RWPE1 (cell line): ENCODE measurements around the gene ERC2.

Source experiments
- CTCF ChIA-PET: fragments of 350-600 bp; sonication (Branson Sonifier 250); formaldehyde crosslinking; extraction: SDS; loops from one replicate; lab custom pipeline; 2021; lab: Yijun Ruan, JAX
- POLR2A ChIA-PET: fragments of 400-600 bp; formaldehyde crosslinking; extraction: SDS; loops from one replicate; lab custom pipeline; 2020; ENCODE audit warnings: antibody characterized with exemption; ENCODE audit not compliant: low non-redundant PET; lab: Yijun Ruan, JAX
- DNase-seq: peaks from one replicate; pipeline ENCODE4 v3.0.0; 2012; ENCODE audit warnings: low spot score
- H3K27ac ChIP-seq: fragments of 450-650 bp; 2 replicates; pipeline ENCODE4 v1.5.1; 2017
- CTCF ChIP-seq: fragments of 450-650 bp; conservative IDR thresholded peaks from 2 replicates; pipeline ENCODE4 v1.5.1; 2017; ENCODE audit warnings: low read depth, mild to moderate bottlenecking

Gene ERC2

GRCh38 chr3:55751730-55752129, 716.5 kb downstream of the ERC2 start:
- POLR2A ChIA-PET, result no interaction called here
- DNase-seq, result no peak
- TF ChIP-seq CTCF, result no peak
- H3K27ac ChIP-seq, result no peak overlapping the region
- CTCF ChIA-PET, result no interaction called here

GRCh38 chr3:55750525-55750924, 717.7 kb downstream of the ERC2 start:
- H3K27ac ChIP-seq, result no peak overlapping the region
- ChIA-PET POLR2A (no interaction called here), CTCF (interaction anchor here (0.6 kb wide), 1 partner anchor 891 kb away, joined by 4 read pairs; no protein-coding TSS in a partner anchor)
- peak; percentile 66 for DNase-seq
- no peak for TF ChIP-seq CTCF

GRCh38 chr3:55749036-55749435, 719.2 kb downstream of the ERC2 start:
- ChIA-PET POLR2A (no interaction called here), CTCF (no interaction called here)
- no peak for TF ChIP-seq CTCF

GRCh38 chr3:55746808-55747413, 721.4 kb downstream of the ERC2 start:
- POLR2A ChIA-PET, result no interaction called here
- H3K27ac ChIP-seq, result no peak overlapping the region
- CTCF ChIA-PET, result interaction anchor here (0.6 to 0.7 kb wide), 3 partner anchors 57 to 247 kb away, joined by 3 to 4 read pairs (median 4); no protein-coding TSS in a partner anchor
- DNase-seq, result peak; percentile 7
- peak; percentile 49 for TF ChIP-seq CTCF

More at GRCh38 chr3:55749036-55749435, 719.2 kb downstream of the ERC2 start:
- DNase-seq, result no peak
- H3K27ac ChIP-seq, result no peak overlapping the region

- no peak for TF ChIP-seq CTCF
- CTCF ChIA-PET, result no interaction called here
- H3K27ac ChIP-seq, result no peak overlapping the region
- DNase-seq, result no peak
- POLR2A ChIA-PET, result no interaction called here
Measured at GRCh38 chr3:55742832-55743136, 725.5 kb downstream of the ERC2 start.

GRCh38 chr3:55742022-55742831, 726.0 kb downstream of the ERC2 start:
- H3K27ac ChIP-seq, result no peak overlapping the region
- POLR2A ChIA-PET, result no interaction called here
- DNase-seq, result no peak
- TF ChIP-seq CTCF, result no peak
- CTCF ChIA-PET, result interaction anchor here (0.6 kb wide), 1 partner anchor 37 kb away, joined by 3 read pairs; no protein-coding TSS in a partner anchor
